ENCODE results near the gene HDAC1. TPM values are rescaled to one million over a fixed set of nuclear protein-coding genes. Genes with fewer than 3 reads are reported as not detected.

Gene HDAC1
- total and polyA plus RNA-seq, 2 of the 8 experiments (the other 6 are each of a cell fraction or from before 2014, with no cell fraction given) = 111 to 125 TPM

GRCh38 chr1:32255072-32256071 lies 36.5 kb upstream of the HDAC1 start:
- no peak overlapping the region for H3K18ac ChIP-seq (ENCODE audit: extremely low read depth, low read length)
- H2AFZ ChIP-seq (ENCODE audit: low read length) = no peak overlapping the region
- no peaks in the 10 kb centered on the region for H4K20me1 ChIP-seq (replicated peaks in 1 of 2; ENCODE audit: control insufficient read depth in 1 of 2, insufficient read depth in 2 of 2, low read length in 2 of 2)
- DNase-seq (ENCODE audit: low read depth in 1 of 2, low spot score in 2 of 2) (no peak), FAIRE-seq (no peak)
- POLR2A ChIA-PET (ENCODE audit: partially characterized antibody) = interaction anchor here (0.6 to 1.3 kb wide), 4 partner anchors 10 to 18 kb away, joined by 3 to 4 read pairs (median 4); no protein-coding TSS in a partner anchor
- H3K14ac ChIP-seq (ENCODE audit: insufficient read length) = no peak overlapping the region
- H3K27me3 ChIP-seq (replicated peaks in 1 of 4; ENCODE audit: control insufficient read depth in 3 of 4, extremely low read depth in 1 of 4, insufficient read depth in 3 of 4, low read length in 3 of 4) = no peaks in the 10 kb centered on the region; a peak in 1 of 7 replicates
- H3K4me2 ChIP-seq (ENCODE audit: insufficient read depth in 1 of 2, low read depth in 2 of 2, low read length in 2 of 2) = no peak overlapping the region
- no peak overlapping the region for H2AK5ac ChIP-seq (ENCODE audit: low read depth, low read length)
- no peak overlapping the region for H3K56ac ChIP-seq (replicated peaks; ENCODE audit: insufficient read length, low read depth, low read length)
- H2BK5ac ChIP-seq (ENCODE audit: low read depth, low read length) = no peak overlapping the region
- H3K4me3 ChIP-seq (ENCODE audit: extremely low read depth in 1 of 4, insufficient read depth in 2 of 4, low read depth in 3 of 4, low read length in 4 of 4) = no peak overlapping the region
- no peak overlapping the region for H2BK20ac ChIP-seq (ENCODE audit: low read length)
- no peak overlapping the region for H2BK120ac ChIP-seq (replicated peaks; ENCODE audit: low read depth, low read length)
- no peak overlapping the region for H2BK15ac ChIP-seq (ENCODE audit: low read length)
- H3K9me3 ChIP-seq (ENCODE audit: insufficient read depth in 2 of 2, low read depth in 1 of 2, low read length in 1 of 2) = no peaks in the 10 kb centered on the region
- no peaks in the 10 kb centered on the region; the same call in 1 of the 2 replicates for H3K23me2 ChIP-seq (ENCODE audit: low read depth, low read length)
- H3K79me1 ChIP-seq (ENCODE audit: low read depth, low read length) = no peaks in the 10 kb centered on the region
- H4K91ac ChIP-seq (replicated peaks; ENCODE audit: insufficient read length, low read length) = no peak overlapping the region
- H4K8ac ChIP-seq (ENCODE audit: extremely low read depth, insufficient read depth, low read length) = no peak overlapping the region
- no peaks in the 10 kb centered on the region for H3K79me2 ChIP-seq (ENCODE audit: control insufficient read depth in 1 of 2, insufficient read depth in 2 of 2, low read length in 2 of 2)
- WGBS, 2 experiments (ENCODE audit: extremely low coverage in 1 of 2, insufficient coverage in 1 of 2, insufficient read length in 1 of 2, insufficient replicate concordance in 2 of 2, low coverage in 1 of 2, low lambda C conversion rate in 2 of 2, missing lambda C conversion rate in 1 of 2) = 93% methylated on average over 10 of the region's 10 CpGs; no CpG with 5 or more reads in 1 of the 2 experiments
- H3K4me1 ChIP-seq (replicated peaks in 1 of 4; ENCODE audit: control insufficient read depth in 3 of 4, insufficient read depth in 4 of 4, low read length in 3 of 4) = peaks cover 0 to 4% (median 4%) of the 10 kb centered on the region in 4 experiments; a peak in 4 of 7 replicates
- CTCF ChIA-PET (ENCODE audit: partially characterized antibody) = interaction anchor here (0.7 to 0.9 kb wide), 2 partner anchors 9 to 73 kb away, joined by 3 read pairs; no protein-coding TSS in a partner anchor
- H3K23ac ChIP-seq (ENCODE audit: insufficient read length) = no peak overlapping the region
- no peaks in the 10 kb centered on the region for H3K36me3 ChIP-seq (ENCODE audit: control insufficient read depth in 2 of 4, insufficient read depth in 4 of 4, low read length in 3 of 4)
- no peak overlapping the region for H2BK12ac ChIP-seq (ENCODE audit: low read depth, low read length)
- H4K5ac ChIP-seq (ENCODE audit: insufficient read length, low read depth, low read length) = no peak overlapping the region
- no peak overlapping the region for H3K9ac ChIP-seq (replicated peaks in 1 of 4; ENCODE audit: extremely low read depth in 1 of 4, low read depth in 3 of 4, low read length in 3 of 4)
- no peak overlapping the region for H3K27ac ChIP-seq (ENCODE audit: low read depth, low read length)
- H3K4ac ChIP-seq (replicated peaks; ENCODE audit: insufficient read length, low read depth, low read length) = no peak overlapping the region
- TF ChIP-seq RFX5 (IDR thresholded peaks at IDR 0.05; ENCODE audit: borderline replicate concordance, low read depth, low read length) = no peak
- no peak for TF ChIP-seq JUND (IDR thresholded peaks at IDR 0.05; ENCODE audit: low read length)
- TF ChIP-seq USF2 (IDR thresholded peaks at IDR 0.05; ENCODE audit: low read length) = no peak
- TF ChIP-seq SIN3A (conservative IDR thresholded peaks at IDR 0.05 in 1 of 2, IDR thresholded peaks at IDR 0.05 in 1 of 2; ENCODE audit: low read depth in 1 of 2, low read length in 2 of 2) = no peak
- no peak for TF ChIP-seq SIX5 (IDR thresholded peaks at IDR 0.05; ENCODE audit: low read depth, low read length)
- TF ChIP-seq CTBP2 (IDR thresholded peaks at IDR 0.05; ENCODE audit: borderline replicate concordance, insufficient read depth, insufficient read length, low read length) = no peak
- TF ChIP-seq SP4 (IDR thresholded peaks at IDR 0.05; ENCODE audit: low read length) = no peak
- no peak for TF ChIP-seq CEBPB (IDR thresholded peaks at IDR 0.05; ENCODE audit: low read depth, low read length)
- no peak for TF ChIP-seq HDAC6 (IDR thresholded peaks at IDR 0.05; ENCODE audit: low read depth, low read length)
- no peak for TF ChIP-seq POLR2AphosphoS5 (IDR thresholded peaks at IDR 0.05; ENCODE audit: low read depth, low read length)
- no peak for TF ChIP-seq CBX8 (IDR thresholded peaks at IDR 0.05; ENCODE audit: borderline replicate concordance, low read depth, low read length)
